ENCODE measurements around the gene EFNB3. TPM values are rescaled to one million over a fixed set of nuclear protein-coding genes. Genes with fewer than 3 reads are reported as not detected.

Gene EFNB3
- total RNA-seq, 1 experiment from 2014 or later = 0.07 TPM

DNA sequence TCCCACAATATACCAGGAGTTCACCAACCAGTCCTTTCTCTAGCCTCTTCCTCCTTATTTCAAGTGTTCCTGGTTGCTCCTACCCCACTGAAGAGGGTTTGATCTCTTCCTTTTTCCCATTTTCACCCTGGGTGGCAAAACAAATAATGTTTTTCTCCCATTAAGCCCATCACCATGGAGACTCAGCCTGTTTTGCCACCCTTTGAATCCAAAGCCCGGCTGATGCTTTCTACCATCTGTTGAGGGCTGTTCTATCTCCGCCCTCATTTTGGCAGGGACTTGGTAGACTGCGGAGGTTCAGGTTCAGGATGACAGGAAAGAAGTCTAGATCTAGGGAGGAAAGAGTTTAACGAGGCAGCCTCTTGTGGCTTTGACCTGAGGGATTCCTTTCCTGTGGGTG is 15.1 kb downstream of the EFNB3 start (continued):
- TF ChIP-seq, protein P1, sequence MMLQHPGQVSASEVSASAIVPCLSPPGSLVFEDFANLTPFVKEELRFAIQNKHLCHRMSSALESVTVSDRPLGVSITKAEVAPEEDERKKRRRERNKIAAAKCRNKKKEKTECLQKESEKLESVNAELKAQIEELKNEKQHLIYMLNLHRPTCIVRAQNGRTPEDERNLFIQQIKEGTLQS (IDR thresholded peaks at IDR 0.05) = no peak
- no peak for TF ChIP-seq CBX3 (IDR thresholded peaks at IDR 0.05; ENCODE audit: low read depth)

DNA sequence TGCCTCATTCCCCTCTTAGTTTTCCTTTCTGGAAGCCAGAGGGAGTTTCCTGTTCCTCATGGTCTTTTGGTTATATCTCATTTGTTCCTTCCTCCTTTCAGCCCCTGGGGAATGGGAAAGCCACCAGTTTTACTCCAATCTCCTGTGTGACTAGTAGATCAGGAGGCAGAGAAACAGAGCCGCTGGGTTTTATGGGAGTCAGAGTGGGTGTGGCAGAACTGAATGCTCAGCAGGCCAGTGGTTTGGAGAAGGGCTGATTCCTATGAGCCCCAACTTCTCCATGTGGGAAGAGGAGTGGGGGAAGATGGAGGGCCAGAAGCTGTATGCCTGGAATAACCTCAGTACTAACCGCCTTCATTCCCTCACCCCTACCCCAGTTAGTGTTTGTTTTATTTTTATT is 16.6 kb downstream of the EFNB3 start:
- H3K9me3 ChIP-seq (ENCODE audit: control insufficient read depth in 1 of 2, insufficient read depth in 1 of 2, low read depth in 1 of 2, low read length in 2 of 2) = no peaks in the 10 kb centered on the region
- H3K79me2 ChIP-seq (ENCODE audit: insufficient read depth, low read length) = no peaks in the 10 kb centered on the region
- TF ChIP-seq, protein P2, sequence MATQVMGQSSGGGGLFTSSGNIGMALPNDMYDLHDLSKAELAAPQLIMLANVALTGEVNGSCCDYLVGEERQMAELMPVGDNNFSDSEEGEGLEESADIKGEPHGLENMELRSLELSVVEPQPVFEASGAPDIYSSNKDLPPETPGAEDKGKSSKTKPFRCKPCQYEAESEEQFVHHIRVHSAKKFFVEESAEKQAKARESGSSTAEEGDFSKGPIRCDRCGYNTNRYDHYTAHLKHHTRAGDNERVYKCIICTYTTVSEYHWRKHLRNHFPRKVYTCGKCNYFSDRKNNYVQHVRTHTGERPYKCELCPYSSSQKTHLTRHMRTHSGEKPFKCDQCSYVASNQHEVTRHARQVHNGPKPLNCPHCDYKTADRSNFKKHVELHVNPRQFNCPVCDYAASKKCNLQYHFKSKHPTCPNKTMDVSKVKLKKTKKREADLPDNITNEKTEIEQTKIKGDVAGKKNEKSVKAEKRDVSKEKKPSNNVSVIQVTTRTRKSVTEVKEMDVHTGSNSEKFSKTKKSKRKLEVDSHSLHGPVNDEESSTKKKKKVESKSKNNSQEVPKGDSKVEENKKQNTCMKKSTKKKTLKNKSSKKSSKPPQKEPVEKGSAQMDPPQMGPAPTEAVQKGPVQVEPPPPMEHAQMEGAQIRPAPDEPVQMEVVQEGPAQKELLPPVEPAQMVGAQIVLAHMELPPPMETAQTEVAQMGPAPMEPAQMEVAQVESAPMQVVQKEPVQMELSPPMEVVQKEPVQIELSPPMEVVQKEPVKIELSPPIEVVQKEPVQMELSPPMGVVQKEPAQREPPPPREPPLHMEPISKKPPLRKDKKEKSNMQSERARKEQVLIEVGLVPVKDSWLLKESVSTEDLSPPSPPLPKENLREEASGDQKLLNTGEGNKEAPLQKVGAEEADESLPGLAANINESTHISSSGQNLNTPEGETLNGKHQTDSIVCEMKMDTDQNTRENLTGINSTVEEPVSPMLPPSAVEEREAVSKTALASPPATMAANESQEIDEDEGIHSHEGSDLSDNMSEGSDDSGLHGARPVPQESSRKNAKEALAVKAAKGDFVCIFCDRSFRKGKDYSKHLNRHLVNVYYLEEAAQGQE (IDR thresholded peaks at IDR 0.05; ENCODE audit: low read depth) = no peak
- TF ChIP-seq ZFX (IDR thresholded peaks at IDR 0.05) = no peak
- no peak for TF ChIP-seq SP1 (IDR thresholded peaks at IDR 0.05; ENCODE audit: low read depth)
- TF ChIP-seq RAD21 (IDR thresholded peaks at IDR 0.05; ENCODE audit: low read depth) = no peak
- TF ChIP-seq YY1 (IDR thresholded peaks at IDR 0.05; ENCODE audit: extremely low read depth, insufficient replicate concordance, low read depth, low read length) = no peak
- TF ChIP-seq SIN3A (IDR thresholded peaks at IDR 0.05; ENCODE audit: low read depth) = no peak
- TF ChIP-seq EZH2 (IDR thresholded peaks at IDR 0.05) = no peak
- TF ChIP-seq ELF1 (IDR thresholded peaks at IDR 0.05; ENCODE audit: borderline replicate concordance, low read depth) = no peak
- H3K4me3 ChIP-seq (replicated peaks in 1 of 2; ENCODE audit: low read depth in 1 of 2, low read length in 2 of 2) = no peak overlapping the region
- H3K9me2 ChIP-seq (ENCODE audit: insufficient read depth) = no peaks in the 10 kb centered on the region
- H3K36me3 ChIP-seq (ENCODE audit: control insufficient read depth in 1 of 2, insufficient read depth in 2 of 2, low read length in 2 of 2) = no peaks in the 10 kb centered on the region
- no peaks in the 10 kb centered on the region for H3K27me3 ChIP-seq (ENCODE audit: insufficient read depth, low read length)
- no peak for DNase-seq (ENCODE audit: low read depth, low spot score)
- no peak overlapping the region for H2AFZ ChIP-seq (ENCODE audit: low read depth, low read length, poor library complexity, severe bottlenecking)
- ChIA-PET CTCF (no interaction called here), POLR2A (interaction anchor here (1.6 kb wide), 1 partner anchor 34 kb away, joined by 5 read pairs; the partner anchor contains the start of gene TP53), RAD21 (ENCODE audit: low non-redundant PET in 1 of 2, low total read pairs in 2 of 2, uncharacterized antibody in 2 of 2, unreplicated experiment in 2 of 2) (no interaction called here)
- BruUV-seq (replicated peaks) = no TSS peak
- no peaks in the 10 kb centered on the region for H4K20me1 ChIP-seq (ENCODE audit: insufficient read depth)
- ATAC-seq = no peak
- no peak overlapping the region for H3K27ac ChIP-seq (ENCODE audit: low read depth, low read length)
- intact Hi-C loops (cut with micrococcal nuclease) = no loop called here
- H3K4me2 ChIP-seq (ENCODE audit: low read length) = no peak overlapping the region
- peaks cover 4 to 19% of the 10 kb centered on the region in 2 experiments for H3K4me1 ChIP-seq (ENCODE audit: control insufficient read depth in 1 of 2, insufficient read depth in 2 of 2, low read length in 2 of 2)
- H3K9ac ChIP-seq (ENCODE audit: low read length) = no peak overlapping the region

Data from HCT116 (cell line).